Astrocyte of the cerebellum (primary cell): ENCODE results near the gene LCMT1.

ENCODE experiments used
- DNase-seq: peaks from one replicate; pipeline ENCODE4 v3.0.0-alpha.2; 2011; ENCODE audit warnings: low read depth
- H3K4me3 ChIP-seq: 2 replicates; pipeline ENCODE4 v1.5.1; 2011; ENCODE audit warnings: mild to moderate bottlenecking, low read depth, low read length, moderate library complexity
- in situ Hi-C: cut with HindIII; loops from 2 replicates; pipeline ENCODE4 v1.10.0; 2017; ENCODE audit warnings: low sequenced_read_pairs
- TF ChIP-seq, protein P1 (sequence below): IDR thresholded peaks from 2 replicates; pipeline ENCODE4 v1.5.1; 2012; ENCODE audit warnings: low read length, low read depth, moderate library complexity, mild to moderate bottlenecking; ENCODE audit errors: missing control alignments

The LCMT1 gene

DNA sequence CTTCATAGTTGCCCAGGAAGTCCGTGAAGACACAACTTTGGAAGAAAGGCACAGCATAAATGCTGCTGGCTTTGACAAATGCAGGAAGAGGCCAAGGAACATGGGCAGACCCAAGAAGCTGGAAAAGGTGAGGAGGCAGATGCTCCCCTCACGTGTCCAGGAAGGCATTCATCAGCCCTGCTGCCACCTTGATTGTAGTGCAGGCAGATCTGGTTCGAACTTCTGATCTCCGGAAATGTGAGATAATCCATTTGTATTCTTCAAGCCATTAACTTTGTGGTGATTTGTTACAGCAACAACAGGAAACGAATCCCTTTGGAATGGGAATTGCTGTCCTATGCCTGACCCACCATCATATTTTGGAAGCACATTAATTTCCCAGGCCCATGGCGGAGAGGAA lies 28.5 kb upstream of the LCMT1 start:
- TF ChIP-seq, protein P1, sequence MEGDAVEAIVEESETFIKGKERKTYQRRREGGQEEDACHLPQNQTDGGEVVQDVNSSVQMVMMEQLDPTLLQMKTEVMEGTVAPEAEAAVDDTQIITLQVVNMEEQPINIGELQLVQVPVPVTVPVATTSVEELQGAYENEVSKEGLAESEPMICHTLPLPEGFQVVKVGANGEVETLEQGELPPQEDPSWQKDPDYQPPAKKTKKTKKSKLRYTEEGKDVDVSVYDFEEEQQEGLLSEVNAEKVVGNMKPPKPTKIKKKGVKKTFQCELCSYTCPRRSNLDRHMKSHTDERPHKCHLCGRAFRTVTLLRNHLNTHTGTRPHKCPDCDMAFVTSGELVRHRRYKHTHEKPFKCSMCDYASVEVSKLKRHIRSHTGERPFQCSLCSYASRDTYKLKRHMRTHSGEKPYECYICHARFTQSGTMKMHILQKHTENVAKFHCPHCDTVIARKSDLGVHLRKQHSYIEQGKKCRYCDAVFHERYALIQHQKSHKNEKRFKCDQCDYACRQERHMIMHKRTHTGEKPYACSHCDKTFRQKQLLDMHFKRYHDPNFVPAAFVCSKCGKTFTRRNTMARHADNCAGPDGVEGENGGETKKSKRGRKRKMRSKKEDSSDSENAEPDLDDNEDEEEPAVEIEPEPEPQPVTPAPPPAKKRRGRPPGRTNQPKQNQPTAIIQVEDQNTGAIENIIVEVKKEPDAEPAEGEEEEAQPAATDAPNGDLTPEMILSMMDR, result no peak
- H3K4me3 ChIP-seq, result no peak overlapping the region
- DNase-seq, result no peak
- in situ Hi-C loops, result no loop called here

DNA sequence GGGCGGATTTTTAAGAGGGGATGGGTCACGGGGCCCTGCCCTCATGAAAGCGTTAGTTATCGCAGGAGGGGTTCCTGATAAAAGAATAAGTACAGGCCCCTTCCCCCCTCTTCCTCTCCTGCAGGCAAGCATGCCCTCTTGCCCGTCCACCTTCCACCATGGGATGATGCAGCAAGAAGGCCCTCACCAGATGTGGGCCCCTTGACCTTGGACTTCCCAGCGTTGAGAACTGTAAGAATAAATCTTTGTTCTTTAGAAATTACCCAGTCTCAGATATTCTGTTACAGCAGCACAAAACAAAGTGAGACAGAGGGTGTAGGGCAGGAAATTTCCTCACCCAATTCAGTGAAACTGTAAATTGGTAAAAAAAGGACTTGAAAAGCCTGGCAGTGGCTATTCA lies 27.8 kb upstream of the LCMT1 start:
- TF ChIP-seq, protein P1, result no peak
- no peak overlapping the region for H3K4me3 ChIP-seq
- in situ Hi-C loops, result no loop called here
- no peak for DNase-seq

DNA sequence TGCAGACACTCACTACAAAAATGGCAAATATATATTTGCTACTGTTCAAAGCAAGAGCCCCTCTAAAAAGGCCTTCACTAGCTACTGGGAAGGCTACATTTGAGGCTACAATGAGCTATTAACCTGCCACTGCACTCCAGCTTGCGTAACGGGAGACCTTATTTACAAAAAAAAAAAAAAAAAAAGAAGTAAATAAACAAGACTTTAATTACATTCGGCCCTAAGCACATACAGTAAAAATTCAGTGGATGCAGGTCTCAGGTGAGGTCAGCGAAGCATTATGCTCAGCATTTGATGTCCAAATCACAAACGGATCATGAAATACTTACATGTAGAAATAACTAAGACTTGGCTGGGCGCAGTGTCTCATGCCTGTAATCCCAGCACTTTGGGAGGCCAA lies 26.7 kb upstream of the LCMT1 start:
- TF ChIP-seq, protein P1, result no peak

DNA sequence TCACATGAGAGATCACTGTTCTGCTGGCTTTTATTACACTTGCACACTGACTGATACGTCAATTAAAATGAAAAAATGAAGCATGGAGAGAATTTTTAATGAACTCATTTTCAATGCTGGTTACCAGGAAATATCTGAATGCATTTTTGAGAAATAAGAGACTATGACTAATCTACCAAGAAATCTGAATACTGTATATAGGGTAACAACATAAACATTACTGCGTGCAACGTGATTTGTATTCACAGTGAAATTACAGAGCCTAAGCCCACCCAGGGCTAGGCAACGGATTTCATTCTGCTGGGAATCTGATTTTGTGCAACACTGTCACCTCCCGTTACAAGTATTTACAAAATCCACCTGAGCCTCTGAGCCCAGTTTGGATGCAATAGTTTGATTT lies 23.8 kb upstream of the LCMT1 start:
- no peak overlapping the region for H3K4me3 ChIP-seq
- no peak for DNase-seq
- in situ Hi-C loops, result no loop called here
- TF ChIP-seq, protein P1, result no peak

More for the DNA sequence above, 26.7 kb upstream of the LCMT1 start:
- DNase-seq, result no peak
- H3K4me3 ChIP-seq, result no peak overlapping the region
- in situ Hi-C loops, result no loop called here

DNA sequence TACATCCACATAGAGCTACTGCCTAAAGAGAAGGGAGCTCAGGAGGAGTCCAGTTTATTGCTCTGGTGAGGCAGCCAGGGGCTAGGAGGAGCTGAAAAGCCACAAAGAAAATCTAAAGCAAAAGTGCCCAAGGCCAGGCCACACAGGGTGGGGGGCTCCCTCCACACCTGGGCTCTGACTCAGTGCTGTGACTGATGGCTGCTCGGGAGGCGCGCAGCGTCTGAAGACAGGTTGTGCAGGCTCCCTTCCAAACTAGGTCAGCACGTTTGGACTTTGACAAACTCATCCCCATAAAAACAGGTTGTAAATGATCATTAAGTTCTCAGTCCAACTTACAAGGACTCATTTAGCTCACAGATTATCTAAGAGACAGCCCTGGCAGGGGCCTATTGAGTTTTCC lies 22.2 kb upstream of the LCMT1 start:
- H3K4me3 ChIP-seq, result no peak overlapping the region
- DNase-seq, result no peak
- in situ Hi-C loops, result no loop called here
- TF ChIP-seq, protein P1, result no peak

DNA sequence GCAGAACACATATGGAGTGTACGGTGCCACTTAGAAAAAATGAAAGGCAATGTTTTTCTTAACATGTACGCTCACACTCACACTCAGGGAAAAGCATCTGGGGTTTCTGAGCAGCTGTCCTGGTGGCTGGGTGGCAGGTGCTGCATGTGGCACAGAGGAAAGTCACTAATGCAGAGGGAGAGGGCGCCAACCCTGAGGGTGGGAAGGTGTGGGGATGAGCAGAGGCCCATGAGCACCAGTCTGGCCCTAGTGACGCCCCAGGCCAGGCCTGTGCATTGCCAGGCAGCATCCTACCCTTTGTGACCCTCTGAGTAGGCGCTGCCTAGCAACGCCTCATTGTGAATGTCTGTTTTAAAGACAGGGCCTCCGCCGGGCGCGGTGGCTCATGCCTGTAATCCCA lies 19.1 kb upstream of the LCMT1 start:
- H3K4me3 ChIP-seq, result no peak overlapping the region
- no peak for DNase-seq
- in situ Hi-C loops, result no loop called here
- TF ChIP-seq, protein P1, result no peak

DNA sequence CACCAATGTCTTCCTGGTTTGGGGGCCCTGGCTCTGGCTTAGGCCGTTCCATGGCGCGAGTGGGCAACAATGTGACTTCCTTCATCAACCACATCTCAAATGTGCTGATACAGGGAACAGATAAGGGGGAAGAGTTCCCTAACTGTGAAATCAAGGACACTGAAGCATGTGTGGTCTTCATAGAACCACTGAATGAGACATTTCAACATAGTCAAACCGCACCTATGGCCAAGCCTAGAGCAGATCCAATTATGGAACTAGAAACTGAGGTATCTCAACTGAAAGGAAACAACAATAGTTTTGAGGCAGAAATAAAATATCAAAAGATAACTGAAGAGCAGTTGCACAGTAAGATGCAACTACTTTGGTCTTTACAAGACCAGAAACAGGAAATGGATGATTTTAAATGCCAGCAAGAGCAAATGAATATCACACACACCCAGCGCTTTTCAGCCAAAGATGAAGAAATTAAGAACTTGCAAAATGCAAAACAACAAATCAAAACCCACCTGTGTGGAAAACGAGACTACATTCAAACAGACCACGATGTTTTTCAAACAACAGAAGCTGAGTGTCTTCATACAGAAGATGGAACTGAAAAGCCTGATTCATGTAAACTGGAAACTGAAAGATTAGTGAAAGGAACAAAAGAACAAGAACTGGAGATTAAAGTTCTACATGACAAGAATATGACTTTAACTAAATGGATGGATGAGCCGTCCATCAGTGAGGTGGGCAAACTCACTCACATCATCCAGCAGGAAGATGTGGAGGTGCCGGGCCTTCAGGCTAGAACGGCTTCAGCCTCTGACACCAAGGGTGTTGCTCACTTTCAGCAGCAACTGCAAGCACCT lies 18.1 kb upstream of the LCMT1 start:
- DNase-seq, result no peak
- H3K4me3 ChIP-seq, result no peak overlapping the region
- TF ChIP-seq, protein P1, result no peak
- in situ Hi-C loops, result no loop called here
